ENCODE measurements around the gene SRD5A1.

Gene SRD5A1

GRCh38 chr5:6596388-6596787 is 36.9 kb upstream of the SRD5A1 start:
- TF ChIP-seq ZFX (IDR thresholded peaks at IDR 0.05): no peak
- TF ChIP-seq CTCF (conservative IDR thresholded peaks at IDR 0.05): no peak
- H3K27ac ChIP-seq: no peak overlapping the region

- TF ChIP-seq CTCF (conservative IDR thresholded peaks at IDR 0.05) (no peak), ZFX (IDR thresholded peaks at IDR 0.05) (no peak)
Measured at GRCh38 chr5:6597557-6597956, 35.7 kb upstream of the SRD5A1 start.

DNA sequence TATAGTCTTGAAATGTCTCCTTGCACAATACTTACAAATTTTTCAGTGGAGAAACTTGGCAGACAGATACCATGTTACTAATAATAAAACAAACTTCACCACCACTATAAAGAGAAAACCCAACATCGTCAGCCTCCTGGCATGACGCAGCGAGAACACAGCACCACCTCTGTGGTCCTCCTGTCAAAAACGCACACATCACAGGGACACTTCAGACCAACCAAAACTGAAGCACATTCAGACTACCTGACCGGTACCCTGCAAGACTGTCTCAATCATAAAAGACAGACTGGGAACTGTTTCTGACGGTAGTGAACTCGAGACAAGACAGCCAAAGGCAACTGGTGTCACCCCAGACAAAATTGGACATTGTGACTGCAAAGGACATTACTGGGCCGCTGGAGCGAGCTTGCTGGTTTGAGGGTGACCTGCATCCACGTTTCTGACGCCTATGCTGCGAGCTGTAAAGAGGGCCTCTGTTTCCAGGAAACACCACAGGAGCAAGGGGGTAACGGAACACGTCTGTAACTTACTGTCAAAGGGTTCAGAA is 34.8 kb upstream of the SRD5A1 start:
- TF ChIP-seq CTCF (conservative IDR thresholded peaks at IDR 0.05): no peak
- no peak for TF ChIP-seq ZFX (IDR thresholded peaks at IDR 0.05)
- no peak overlapping the region for H3K27ac ChIP-seq

More at GRCh38 chr5:6597557-6597956, 35.7 kb upstream of the SRD5A1 start:
- no peak overlapping the region for H3K27ac ChIP-seq

DNA sequence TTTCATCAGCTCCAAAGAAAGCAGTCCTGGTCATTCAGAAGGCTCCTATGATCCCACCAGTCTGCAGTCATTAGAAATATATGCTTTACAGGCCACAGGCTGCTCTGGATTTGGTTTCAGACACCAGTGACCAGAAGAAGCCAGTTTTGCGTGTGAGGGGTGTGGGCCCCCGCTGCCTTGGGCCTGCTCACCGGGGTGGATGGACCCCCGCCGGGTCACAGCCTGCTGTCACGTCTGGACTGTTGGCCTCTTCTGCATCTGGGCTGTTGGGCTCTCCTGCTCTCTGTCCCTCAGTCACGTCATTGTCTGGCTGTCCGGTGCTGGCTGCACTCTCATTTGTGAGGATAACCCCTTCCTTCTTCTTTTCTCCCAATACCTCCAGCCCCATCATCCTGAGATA is 33.5 kb upstream of the SRD5A1 start:
- TF ChIP-seq ZFX (IDR thresholded peaks at IDR 0.05) (no peak), CTCF (conservative IDR thresholded peaks at IDR 0.05) (no peak)

GRCh38 chr5:6601271-6601670 is 32.0 kb upstream of the SRD5A1 start:
- TF ChIP-seq CTCF (conservative IDR thresholded peaks at IDR 0.05) (no peak), ZFX (IDR thresholded peaks at IDR 0.05) (no peak)
- H3K27ac ChIP-seq: no peak overlapping the region

More for the DNA sequence above, 33.5 kb upstream of the SRD5A1 start:
- H3K27ac ChIP-seq: no peak overlapping the region

DNA sequence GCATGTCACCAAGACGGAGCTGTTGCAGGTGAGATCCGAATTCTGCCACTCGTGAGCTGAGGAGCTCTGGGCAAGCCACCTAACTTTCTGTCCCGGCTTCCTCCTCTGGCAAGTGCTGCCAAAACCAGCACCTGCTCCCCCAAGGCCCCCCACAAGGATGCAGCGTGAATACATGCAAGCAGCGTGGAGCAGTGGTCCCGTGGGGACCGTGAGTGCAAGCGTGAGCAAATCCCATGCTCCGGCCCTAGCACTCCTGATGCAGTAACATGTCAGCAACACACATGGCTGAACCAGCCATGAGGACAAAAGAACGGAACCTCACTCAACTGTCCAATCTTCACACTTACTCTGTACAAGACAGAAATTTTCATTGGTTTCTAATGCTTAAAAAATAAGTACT is 31.4 kb upstream of the SRD5A1 start:
- TF ChIP-seq ZFX (IDR thresholded peaks at IDR 0.05) (no peak), CTCF (conservative IDR thresholded peaks at IDR 0.05) (no peak)
- H3K27ac ChIP-seq: no peak overlapping the region

DNA sequence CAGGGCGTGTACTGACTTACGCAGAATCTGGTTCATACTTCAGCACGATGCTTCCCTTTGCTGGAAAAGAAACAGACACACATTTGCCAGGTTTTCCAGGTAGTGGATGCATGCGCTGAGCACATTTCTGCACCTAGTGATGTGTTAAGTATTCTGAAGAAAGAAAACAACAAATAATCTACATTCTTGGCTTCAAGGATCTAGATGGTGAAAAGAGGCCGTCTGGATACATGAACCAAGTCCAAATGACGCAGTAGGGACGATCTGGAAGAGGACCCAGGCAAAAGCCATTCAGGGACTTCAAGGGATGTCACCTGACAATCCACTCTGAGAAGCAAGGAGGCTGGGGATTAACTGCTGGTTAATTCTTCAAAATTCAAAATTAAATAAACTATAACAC is 30.8 kb upstream of the SRD5A1 start:
- TF ChIP-seq ZFX (IDR thresholded peaks at IDR 0.05) (no peak), CTCF (conservative IDR thresholded peaks at IDR 0.05) (no peak)
- no peak overlapping the region for H3K27ac ChIP-seq
